NB4 (cell line): ENCODE results near the gene ANKRD60.

ENCODE experiments used
- CTCF ChIP-seq: IDR thresholded peaks from one replicate; pipeline ENCODE4 v1.5.1; 2012; ENCODE audit warnings: low read depth, low read length
- MYC ChIP-seq: IDR thresholded peaks from 2 replicates; pipeline ENCODE4 v1.6.1; 2011; ENCODE audit warnings: low read depth, low read length
- POLR2A ChIP-seq: IDR thresholded peaks from 2 replicates; pipeline ENCODE4 v1.6.1; 2011; ENCODE audit warnings: mild to moderate bottlenecking; ENCODE audit not compliant: insufficient read length; ENCODE audit errors: extremely low read depth

- no peak for TF ChIP-seq CTCF
- TF ChIP-seq POLR2A, result no peak
- no peak for TF ChIP-seq MYC
Measured at GRCh38 chr20:58224974-58225373, 3.5 kb downstream of the ANKRD60 start.
